Measurements from ENCODE around the gene ZMIZ1.
"Not testable (repeated sequence)": the region's sequence is repeated elsewhere in the genome, so short reads cannot be mapped to it uniquely, and the experiment has no call there.

Gene ZMIZ1

DNA sequence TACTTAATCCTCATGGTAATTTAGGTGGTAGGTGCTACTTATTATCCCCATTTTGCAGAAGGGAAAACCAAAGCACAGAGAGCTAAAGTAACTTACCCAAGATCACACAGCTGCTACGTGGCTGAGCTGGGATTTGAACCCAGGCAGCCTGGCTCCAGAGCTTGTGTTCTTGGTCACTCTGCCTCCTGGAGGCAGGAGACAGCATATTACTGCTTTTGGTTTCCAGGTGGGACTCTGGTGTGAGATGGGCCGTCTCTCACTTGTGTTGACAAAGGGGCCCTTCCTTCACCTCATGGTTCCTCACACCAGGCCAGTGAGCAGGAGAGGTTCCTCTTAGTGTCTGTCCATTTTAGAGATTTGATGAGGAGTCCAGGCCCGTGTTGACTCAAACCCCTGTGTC lies 198.7 kb downstream of the ZMIZ1 start:
- DNase-seq = peak in 1 of 2 donors; percentile 32

DNA sequence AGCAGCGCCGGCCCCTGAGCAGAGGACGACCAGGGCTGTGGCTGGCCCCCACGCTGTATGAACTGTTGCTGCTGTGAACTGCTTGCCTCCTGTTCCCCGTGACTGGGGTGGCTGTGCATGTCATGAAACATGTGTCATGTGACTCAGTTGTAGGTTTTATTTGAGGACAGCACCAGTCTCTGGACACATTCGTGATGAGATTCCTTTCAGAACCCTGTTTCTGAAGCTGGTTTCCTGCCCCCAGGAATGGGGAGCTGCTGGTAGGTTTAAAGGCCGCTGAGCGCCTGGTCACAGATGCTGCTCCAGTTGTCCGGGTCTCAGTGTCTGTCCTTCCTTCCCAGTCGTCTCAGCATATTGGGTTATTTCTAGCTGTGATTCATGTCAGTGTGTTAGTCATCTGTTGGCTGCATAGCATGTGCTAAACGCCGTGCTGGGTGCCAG lies 199.4 kb downstream of the ZMIZ1 start:
- peak; percentile 38 to 76 for DNase-seq

GRCh38 chr10:79268742-79269141 lies 200.0 kb downstream of the ZMIZ1 start:
- DNase-seq = peak in 1 of 2 donors; percentile 57

- no peak for DNase-seq
Measured at GRCh38 chr10:79269443-79269842, 200.7 kb downstream of the ZMIZ1 start.

DNA sequence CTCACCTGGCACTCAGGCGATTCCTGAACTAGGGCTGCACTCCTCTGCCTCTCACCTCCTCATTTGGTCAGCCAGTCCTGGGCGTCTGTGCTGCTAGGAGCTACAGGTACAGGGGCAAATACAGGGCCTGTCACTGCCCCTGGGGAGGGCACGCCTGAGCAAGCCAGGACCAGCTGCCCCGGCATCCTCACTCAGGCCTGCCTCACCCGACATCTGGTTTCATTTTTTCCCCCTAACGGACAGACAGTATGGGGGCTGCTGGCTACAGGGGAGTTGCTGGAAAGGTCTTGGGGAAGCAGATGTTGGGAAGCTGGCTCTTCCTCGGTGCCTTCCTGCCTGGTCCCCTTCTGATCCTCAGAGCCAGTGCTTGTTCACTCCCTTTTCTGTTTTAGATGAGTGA lies 201.2 kb downstream of the ZMIZ1 start:
- no peak for DNase-seq

- DNase-seq = peak; percentile 86 to 93
Measured at GRCh38 chr10:79270466-79271246, 201.9 kb downstream of the ZMIZ1 start.

DNA sequence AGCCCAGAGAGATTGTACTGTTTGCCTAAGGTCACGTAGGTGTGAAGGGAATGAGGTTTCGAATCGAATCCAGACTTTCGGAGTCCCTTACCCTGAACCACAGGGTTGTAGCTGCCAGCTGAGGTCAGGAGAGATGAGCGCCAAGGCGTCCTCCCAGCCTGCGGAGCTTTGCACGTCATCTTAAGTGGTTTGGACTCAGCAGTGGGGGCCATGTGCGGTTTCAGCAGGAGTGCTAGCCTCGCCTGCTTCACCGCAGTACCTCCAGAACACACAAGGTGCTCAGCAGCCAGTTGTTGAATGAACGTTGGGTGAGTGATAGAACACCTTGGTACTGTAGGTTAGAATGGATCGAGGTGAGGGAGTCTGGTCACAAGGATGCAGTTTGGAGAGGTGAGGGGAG lies 203.6 kb downstream of the ZMIZ1 start:
- DNase-seq = no peak

DNA sequence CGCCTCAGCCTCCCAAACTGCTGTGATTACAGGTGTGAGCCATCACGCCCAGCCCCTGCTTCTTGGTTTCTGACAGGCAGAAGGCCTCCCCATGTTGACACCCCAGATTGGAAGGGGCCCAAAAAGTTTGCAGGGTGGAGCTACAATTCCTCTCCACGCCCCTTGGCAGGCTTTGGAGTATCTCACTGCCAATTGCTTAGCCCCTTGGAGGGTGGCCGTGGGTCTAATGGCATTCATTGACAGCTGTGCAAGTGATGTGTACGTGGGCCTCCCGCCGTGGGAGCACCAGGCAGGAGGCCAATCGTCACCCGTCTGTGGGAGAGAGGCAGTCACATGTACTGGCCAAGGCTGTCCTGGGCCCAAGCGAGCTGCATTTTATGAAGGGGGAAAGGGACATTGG lies 204.8 kb downstream of the ZMIZ1 start:
- peak; percentile 36 to 86 for DNase-seq

DNA sequence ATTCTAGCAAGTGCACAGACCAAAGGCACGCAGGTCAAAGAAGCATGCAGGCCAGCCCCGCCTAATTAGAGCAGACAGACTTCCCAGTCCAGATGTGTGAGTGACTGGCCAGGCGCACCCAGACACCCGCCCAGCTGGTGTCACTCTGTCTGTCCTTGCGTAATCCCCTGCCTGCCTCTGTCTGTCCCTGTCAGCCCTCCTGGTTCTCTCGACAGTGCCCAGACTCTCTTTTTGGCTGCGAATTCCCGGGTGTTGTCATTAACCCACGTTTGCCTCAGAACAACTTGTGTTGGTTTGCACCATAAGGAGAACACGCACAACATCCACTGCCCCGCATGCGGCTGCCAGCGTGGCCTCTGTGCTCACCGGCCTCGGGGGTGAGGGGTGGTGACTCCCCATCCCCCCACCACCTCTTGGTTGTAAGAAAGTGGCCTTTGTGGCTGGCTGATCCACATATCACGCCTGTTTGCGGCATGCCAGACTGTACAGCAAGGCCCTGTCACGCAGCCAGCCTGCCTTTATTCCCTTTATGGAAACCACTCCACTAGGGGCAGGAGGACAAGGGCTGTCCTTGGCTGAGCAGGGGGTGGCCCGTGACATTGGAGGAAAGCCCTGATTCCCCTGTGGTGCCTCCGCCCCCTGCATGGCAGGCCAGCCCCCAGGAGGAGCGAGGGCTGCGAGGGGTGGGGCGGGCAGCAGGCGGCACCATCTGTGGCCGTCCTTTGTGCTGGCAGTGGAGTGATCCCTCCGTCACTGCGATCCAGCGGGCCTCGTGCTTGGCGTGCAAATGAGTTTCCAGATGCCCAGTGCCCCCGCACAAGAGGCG lies 205.7 kb downstream of the ZMIZ1 start:
- DNase-seq = peak; percentile 86 to 94

DNA sequence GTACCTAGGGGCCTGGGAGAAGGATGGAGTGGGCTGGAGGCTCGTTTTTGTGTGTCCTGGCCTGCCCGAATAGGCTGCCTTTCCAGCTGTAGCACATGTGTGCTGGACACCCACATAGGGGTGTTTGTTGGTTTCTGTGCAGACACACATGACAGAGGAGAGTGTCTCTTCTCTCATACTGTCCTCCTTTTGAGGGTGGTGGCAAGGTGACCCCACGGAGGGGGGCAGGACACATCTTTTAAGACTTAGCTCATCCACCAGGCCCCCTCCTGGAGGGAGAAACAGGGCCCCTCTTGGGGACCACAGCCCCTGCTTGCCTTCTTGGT lies 206.3 kb downstream of the ZMIZ1 start:
- DNase-seq = no peak

- DNase-seq = no peak
Measured at GRCh38 chr10:79275431-79275851, 206.7 kb downstream of the ZMIZ1 start.

DNA sequence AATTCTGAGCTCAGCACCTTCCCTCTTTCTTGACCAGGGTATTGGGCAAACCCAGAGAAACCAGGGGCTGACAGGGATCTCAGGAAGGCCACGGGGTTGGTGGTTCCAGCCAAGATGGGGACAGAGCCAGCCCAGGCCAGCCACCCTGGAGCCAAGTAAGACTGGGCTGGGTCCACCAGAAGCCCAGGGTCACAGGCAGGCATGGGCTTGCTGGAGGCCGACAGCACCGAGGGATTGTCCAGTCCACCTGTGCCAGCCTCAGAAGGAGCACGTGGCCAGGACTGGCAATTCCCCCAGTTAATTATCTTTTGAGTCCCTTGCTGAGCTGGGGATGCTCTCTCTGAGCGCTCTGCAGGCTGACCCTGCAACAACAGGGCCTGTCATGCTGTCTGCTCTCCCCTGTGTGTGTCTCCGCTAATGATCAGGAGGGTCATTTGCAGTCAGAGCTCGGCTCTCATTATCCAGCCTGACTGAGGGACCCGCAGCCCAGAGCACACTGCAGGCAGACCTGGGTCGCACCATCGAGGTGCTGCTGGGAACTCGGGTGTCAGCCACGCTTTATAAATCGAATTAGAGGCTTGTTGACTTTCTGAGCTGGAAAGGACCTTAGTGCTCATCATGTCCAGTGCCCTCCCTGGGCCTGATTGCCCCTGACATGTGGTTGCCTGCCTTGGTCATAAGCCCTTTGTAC lies 209.0 kb downstream of the ZMIZ1 start:
- DNase-seq = no peak

DNA sequence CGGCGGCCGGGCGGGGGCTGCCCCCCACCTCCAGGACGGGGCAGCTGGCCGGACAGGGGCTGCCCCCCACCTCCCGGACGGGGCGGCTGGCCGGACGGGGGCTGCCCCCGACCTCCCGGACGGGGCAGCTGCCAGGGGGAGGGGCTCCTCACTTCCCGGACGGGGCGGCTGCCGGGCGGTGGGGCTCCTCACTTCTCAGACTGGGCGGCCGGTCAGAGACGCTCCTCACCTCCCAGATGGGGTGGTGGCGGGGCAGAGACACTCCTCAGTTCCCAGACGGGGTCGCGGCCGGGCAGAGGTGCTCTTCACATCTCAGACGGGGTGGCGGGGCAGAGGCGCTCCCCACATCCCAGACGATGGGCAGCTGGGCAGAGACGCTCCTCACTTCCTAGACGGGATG lies 210.3 kb downstream of the ZMIZ1 start:
- not testable (repeated sequence) for DNase-seq

GRCh38 chr10:79280956-79281355 lies 212.2 kb downstream of the ZMIZ1 start:
- DNase-seq = no peak

GRCh38 chr10:79282388-79282787 lies 213.6 kb downstream of the ZMIZ1 start:
- DNase-seq = peak; percentile 45 to 80

DNA sequence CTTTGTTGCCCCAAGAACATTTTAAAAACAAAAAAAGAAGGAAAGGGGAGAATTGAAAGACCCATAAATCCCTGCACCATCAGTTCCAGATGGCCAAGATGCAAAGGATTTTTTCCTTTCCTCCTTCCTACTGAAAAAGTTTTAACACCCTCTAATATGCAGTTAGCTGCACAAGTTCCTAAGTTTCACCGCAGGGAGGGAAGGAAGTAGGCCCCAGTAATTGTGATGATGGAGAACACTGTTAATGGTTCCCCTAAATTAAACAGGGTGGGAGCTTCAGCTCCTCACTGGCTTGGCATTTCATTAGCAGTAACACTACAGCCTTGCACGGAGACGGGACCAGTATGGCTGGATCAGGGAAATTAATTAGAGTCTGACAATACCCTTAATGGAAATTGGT lies 214.8 kb downstream of the ZMIZ1 start:
- DNase-seq = no peak

GRCh38 chr10:79284158-79284871 lies 215.5 kb downstream of the ZMIZ1 start:
- no peak for DNase-seq

DNA sequence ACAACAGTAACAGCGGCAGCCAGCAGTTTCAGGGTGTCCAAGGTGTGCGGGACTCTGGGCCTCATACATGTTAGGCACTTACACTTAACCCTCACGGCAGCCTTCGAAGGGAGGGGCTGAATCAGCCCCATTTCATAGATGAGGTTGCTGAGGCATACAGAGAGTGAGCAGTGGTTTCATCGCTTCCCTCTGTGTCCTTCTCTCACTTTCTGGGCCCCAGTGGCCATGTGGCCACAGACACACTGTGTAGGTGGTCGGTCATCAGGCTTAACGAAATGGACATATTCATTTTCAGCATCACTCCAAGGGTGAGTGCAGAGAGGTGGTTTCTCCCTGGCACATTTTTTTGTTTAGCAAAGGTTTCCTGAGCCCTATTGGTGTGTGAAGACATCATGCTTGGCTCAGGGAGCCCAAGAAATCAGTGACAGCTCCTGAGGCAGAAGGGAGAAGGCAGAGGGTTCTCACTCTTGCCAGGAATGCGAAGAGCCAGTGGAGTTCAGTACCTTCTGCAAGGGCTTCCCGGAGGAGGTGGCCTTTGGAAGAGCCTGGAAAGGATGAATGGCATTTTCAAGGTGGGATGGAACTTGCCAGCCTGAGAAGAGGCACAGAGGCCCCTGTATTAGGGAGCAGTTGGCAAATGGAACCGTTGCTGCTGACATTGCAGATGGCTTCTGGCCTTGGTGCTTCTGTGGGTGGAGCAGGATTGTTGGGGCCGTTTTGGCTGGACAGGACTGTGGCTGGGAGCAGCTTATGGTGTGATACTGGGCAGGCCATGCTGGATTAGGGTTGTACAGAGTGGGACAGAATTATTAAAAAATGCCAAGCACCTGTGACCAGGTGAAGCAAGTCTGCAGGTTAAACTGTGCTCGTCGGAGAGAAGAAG lies 216.8 kb downstream of the ZMIZ1 start:
- DNase-seq = peak in 1 of 2 donors; percentile 76

GRCh38 chr10:79286318-79286951 lies 217.7 kb downstream of the ZMIZ1 start:
- DNase-seq = peak; percentile 94 to 98

GRCh38 chr10:79287973-79288723 lies 219.4 kb downstream of the ZMIZ1 start:
- peak; percentile 35 to 59 for DNase-seq

All from inflammatory macrophage (primary cell).